Esophagus (tissue), 2 donors: ENCODE data around the gene KLF2. TPM values are rescaled to one million over a fixed set of nuclear protein-coding genes. Genes with fewer than 3 reads are reported as not detected.
"Not testable (repeated sequence)": the region's sequence is repeated elsewhere in the genome, so short reads cannot be mapped to it uniquely, and the experiment has no call there.

Source experiments
- H3K27ac ChIP-seq, 2 donors: one replicate each; pipeline ENCODE4 v1.5.1; 2013; ENCODE audit warnings: low read depth in 2 of 2, mild to moderate bottlenecking in 2 of 2, inconsistent platforms in 1 of 2, low read length in 1 of 2, moderate library complexity in 1 of 2
- H3K27me3 ChIP-seq, 2 donors: one replicate each; pipeline ENCODE4 v1.6.1; 2013; ENCODE audit warnings: low read length in 2 of 2, control low read depth in 1 of 2, mild to moderate bottlenecking in 1 of 2; ENCODE audit not compliant: insufficient read depth in 2 of 2, control insufficient read depth in 1 of 2
- H3K36me3 ChIP-seq, 2 donors: one replicate each; pipeline ENCODE4 v1.6.1; 2013; ENCODE audit warnings: low read length in 1 of 2; ENCODE audit not compliant: control insufficient read depth in 2 of 2, insufficient read depth in 2 of 2
- H3K4me1 ChIP-seq, 2 donors: one replicate each; pipeline ENCODE4 v1.6.1; 2013; ENCODE audit warnings: low read length in 1 of 2; ENCODE audit not compliant: control insufficient read depth in 2 of 2, insufficient read depth in 2 of 2
- H3K4me3 ChIP-seq, 2 donors: one replicate each; pipeline ENCODE4 v1.5.1; 2013; ENCODE audit warnings: low read length in 2 of 2, mild to moderate bottlenecking in 2 of 2, low read depth in 1 of 2, moderate library complexity in 1 of 2
- H3K9me3 ChIP-seq, 2 donors: one replicate each; pipeline ENCODE4 v1.6.1; 2013; ENCODE audit warnings: mild to moderate bottlenecking in 2 of 2, low read depth in 1 of 2, low read length in 1 of 2, moderate library complexity in 1 of 2; ENCODE audit not compliant: control insufficient read depth in 2 of 2, insufficient read depth in 1 of 2
- WGBS, 2 donors: extraction: QIAGEN DNeasy Blood & Tissue Kit; methylation state at CpG; one replicate each; pipeline ENCODE4 v1.1.7; 2013; 5-methylcytosine and 5-hydroxymethylcytosine counted together
- polyA plus RNA-seq, 2 donors: library from polyadenylated mRNA; stranded (reverse); fragments of 200-250 nt; gene quantifications; one replicate each; pipeline ENCODE4 v1.2.3, GENCODE V29; 2013
- donor health status: healthy with polysubstance abuse.
- donor health status: Bipolar disorder and iron deficiency.

The KLF2 gene
- polyA plus RNA-seq, 2 donors, result 2.4 to 12.1 TPM

DNA sequence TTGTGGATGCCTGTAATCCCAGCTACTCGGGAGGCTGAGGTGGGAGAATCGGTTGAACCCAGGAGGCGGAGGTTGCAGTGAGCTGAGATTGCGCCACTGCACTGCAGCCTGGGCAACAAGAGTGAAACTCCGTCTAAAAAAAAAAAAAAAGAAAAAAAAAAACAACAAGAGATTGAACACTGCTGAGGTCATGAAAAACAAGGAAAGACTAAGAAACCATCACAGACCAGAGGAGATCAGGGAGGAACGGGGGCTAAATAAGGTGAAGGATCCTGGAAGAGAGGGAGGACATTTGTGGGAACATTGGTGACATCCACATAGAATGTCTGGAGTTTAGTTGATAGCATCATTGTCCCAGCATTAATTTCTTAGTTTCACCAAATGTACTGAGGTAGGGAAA, 19.6 kb upstream of the KLF2 start:
- H3K27ac ChIP-seq, H3K9me3 ChIP-seq, H3K4me3 ChIP-seq, H3K27me3 ChIP-seq, H3K36me3 ChIP-seq, H3K4me1 ChIP-seq: not testable (repeated sequence)
- WGBS, 2 donors, result 87 to 90% methylated on average over 6 of the region's 6 CpGs

DNA sequence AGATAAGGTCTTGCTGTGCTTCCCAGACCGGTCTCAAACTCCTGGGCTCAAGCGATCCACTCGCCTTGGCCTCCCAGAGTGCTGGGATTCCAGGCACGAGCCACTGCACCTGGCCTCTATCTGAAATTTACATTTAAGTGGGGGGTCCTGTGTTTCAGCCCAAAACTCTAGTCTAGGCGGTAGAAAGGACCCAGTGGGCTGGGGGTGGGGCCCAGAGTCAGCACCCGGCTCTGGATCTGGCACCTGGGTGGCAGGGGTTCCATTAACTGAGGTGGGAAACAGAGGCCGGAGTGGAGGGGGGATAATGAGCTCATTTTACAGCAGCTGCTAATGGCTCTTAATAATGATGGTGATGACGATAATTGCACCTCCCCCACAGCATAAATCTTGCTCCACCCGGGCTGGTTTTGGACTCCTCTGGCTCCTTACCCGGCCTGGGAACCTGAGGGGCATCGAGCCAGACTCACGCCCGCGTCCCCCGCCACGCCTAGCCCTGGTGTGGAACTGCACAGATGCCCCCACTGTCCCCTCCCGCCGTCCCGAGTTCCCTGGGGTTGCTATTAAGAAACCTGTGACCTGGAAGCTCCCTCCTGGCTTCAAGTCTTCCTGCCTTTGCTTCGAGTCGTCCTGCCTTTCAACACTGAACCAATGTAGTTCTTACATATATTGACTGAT, 17.8 kb upstream of the KLF2 start:
- Histone ChIP-seq H3K27ac (no peak overlapping the region), H3K4me3 (no peak overlapping the region)
- WGBS, 2 donors, result 67 to 74% methylated on average over 21 of the region's 21 CpGs

DNA sequence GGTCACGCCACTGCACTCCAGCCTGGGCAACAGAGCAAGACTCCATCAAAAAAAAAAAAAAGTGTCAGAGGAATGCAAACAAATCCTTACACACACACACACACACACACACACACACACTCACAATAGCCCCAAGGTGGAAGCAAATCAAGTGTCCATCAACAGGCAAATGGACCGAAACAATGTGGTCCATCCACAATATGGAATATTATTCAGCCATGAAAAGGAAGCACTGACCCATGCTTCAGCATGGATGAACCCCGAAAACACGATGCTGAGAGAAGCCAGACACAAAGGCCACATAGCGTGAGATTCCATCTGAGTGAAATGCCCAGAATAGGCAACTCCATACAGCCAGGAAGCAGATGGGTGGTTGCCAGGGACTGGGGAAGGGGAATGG, 16.5 kb upstream of the KLF2 start:
- Histone ChIP-seq H3K9me3 (no peaks in the 10 kb centered on the region), H3K27me3 (no peaks in the 10 kb centered on the region), H3K4me3 (no peak overlapping the region), H3K4me1 (no peaks in the 10 kb centered on the region), H3K36me3 (no peaks in the 10 kb centered on the region), H3K27ac (no peak overlapping the region)
- 96 to 97% methylated on average over 5 of the region's 5 CpGs for WGBS, 2 donors

More for the DNA sequence above, 17.8 kb upstream of the KLF2 start:
- no peaks in the 10 kb centered on the region for H3K27me3 ChIP-seq
- no peaks in the 10 kb centered on the region for H3K36me3 ChIP-seq
- H3K9me3 ChIP-seq, result no peaks in the 10 kb centered on the region
- no peaks in the 10 kb centered on the region for H3K4me1 ChIP-seq

DNA sequence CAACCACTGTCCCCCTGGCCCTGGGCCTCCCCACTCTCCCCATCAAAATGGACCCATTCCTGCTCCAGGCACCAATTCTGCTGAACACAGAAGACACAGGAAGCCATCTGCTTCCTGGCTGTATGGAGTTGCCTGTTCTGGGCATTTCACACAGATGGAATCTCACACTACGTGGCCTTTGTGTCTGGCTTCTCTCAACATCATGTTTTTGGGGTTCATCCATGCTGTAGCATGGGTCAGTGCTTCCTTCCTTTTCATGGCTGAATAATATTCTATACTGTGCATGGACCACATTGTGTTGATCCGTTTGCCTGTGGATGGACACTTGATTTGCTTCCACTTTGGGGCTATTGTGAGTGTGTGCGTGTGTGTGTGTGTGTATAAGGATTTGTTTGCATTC, 15.0 kb upstream of the KLF2 start:
- H3K9me3 ChIP-seq, result no peaks in the 10 kb centered on the region
- no peaks in the 10 kb centered on the region for H3K4me1 ChIP-seq
- no peaks in the 10 kb centered on the region for H3K27me3 ChIP-seq
- 86 to 89% methylated on average over 3 of the region's 3 CpGs for WGBS, 2 donors
- no peak overlapping the region for H3K4me3 ChIP-seq
- H3K36me3 ChIP-seq, result no peaks in the 10 kb centered on the region
- H3K27ac ChIP-seq, result no peak overlapping the region

DNA sequence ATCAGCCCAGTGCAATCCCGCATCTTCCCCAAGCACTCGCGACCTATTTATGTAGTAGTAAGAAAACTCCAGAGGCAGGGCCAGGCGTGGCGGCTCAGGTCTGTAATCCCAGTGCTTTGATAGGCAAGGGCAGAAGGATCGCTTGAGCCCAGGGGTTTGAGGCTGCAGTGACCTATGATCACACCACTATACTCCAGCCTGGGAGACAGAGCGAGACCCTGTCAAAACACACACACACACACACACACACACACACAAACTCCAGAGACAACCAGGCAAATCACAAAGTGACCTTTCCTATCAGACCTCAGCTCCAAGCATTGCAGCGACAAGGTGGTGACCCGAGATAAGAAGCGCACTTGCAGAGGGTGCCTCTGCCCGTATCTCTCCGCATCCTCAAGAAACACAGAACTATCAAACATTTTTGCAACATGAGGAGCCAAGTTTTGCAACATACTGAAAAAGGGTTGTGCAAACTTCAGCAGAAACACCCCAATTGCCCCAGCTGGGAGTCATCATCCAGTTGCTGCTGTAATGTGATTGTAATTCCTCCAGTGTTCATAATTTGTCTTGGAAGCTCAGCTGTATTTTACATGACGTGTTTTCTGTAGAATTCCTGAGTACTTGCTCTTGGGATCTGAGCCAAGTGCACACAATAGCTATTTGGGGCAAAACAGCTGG, 8.7 kb upstream of the KLF2 start:
- Histone ChIP-seq H3K9me3 (no peaks in the 10 kb centered on the region), H3K27ac (peak overlapping the region; percentile 72 to 86)
- WGBS, 2 donors, result 59 to 67% methylated on average over 13 of the region's 13 CpGs

DNA sequence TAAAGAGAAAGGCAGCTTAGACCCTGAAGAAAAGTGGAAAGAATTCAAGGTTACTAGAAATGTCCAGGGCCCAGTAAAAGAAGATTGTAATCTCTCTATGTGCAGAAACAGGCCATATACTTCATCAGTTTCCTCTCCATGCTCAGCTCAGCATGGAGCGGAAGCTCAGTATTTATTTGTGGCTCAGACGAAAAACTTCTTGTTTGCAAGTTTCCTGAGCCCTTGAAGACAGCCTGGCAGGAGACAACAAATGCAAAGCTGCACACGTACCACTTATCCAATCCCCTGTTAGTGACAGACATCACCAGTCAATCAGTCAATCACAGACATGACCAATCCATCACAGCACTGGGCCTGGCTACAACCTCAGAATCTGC, 8.1 kb upstream of the KLF2 start:
- Histone ChIP-seq H3K27ac (peak overlapping the region; percentile 66 to 72), H3K36me3 (no peaks in the 10 kb centered on the region), H3K4me1 (peaks cover 0 to 4% of the 10 kb centered on the region in 2 donors), H3K4me3 (no peak overlapping the region), H3K9me3 (no peaks in the 10 kb centered on the region), H3K27me3 (no peaks in the 10 kb centered on the region)
- WGBS, 2 donors, result 55 to 59% methylated on average over 3 of the region's 3 CpGs

More for the DNA sequence above, 8.7 kb upstream of the KLF2 start:
- Histone ChIP-seq H3K27me3 (no peaks in the 10 kb centered on the region), H3K36me3 (no peaks in the 10 kb centered on the region), H3K4me3 (no peak overlapping the region), H3K4me1 (peaks cover 0 to 4% of the 10 kb centered on the region in 2 donors)

DNA sequence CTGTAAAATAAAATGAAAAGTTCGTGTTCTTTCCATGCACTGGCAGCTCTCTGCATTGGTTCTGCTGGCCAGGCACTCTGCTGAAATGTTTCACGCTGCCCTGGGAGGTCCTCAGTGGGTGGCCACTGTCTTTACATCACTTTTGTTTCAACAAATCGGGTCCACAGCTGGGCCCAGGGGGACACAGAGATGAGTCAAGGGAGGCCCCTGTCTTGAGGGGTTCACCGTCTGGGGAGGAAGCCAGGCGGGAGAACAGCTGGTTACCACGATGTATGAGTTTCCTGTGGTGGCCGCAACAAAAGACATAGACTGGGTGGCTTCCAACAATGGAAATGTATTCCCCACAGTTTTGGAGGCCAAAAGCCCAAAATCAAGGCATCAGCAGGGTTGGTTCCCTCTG, 5.1 kb upstream of the KLF2 start:
- Histone ChIP-seq H3K27ac (no peak overlapping the region), H3K4me1 (peaks cover 0 to 4% of the 10 kb centered on the region in 2 donors), H3K4me3 (no peak overlapping the region), H3K36me3 (no peaks in the 10 kb centered on the region), H3K9me3 (no peaks in the 10 kb centered on the region), H3K27me3 (no peaks in the 10 kb centered on the region)
- WGBS, 2 donors, result 67 to 68% methylated on average over 7 of the region's 7 CpGs

DNA sequence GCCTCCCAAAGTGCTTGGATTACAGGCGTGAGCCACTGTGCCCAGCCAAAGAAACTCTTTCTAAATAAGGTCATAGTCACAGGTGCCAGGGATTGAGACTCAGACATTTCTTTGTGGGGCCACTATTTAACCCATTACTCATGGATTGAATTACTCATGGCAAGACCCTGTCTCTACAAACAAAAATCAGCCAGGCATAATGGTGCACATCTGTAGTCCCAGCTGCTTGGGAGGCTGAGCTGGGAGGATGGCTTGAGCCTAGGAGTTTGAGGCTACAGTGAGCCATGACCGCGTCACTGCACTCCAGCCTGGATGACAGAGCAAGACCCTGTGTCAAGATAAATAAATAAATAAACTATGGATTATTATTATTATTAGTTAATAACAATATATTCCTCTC, 3.6 kb upstream of the KLF2 start:
- peaks cover 0 to 4% of the 10 kb centered on the region in 2 donors for H3K9me3 ChIP-seq
- H3K36me3 ChIP-seq, result peaks cover 0 to 3% of the 10 kb centered on the region in 2 donors

DNA sequence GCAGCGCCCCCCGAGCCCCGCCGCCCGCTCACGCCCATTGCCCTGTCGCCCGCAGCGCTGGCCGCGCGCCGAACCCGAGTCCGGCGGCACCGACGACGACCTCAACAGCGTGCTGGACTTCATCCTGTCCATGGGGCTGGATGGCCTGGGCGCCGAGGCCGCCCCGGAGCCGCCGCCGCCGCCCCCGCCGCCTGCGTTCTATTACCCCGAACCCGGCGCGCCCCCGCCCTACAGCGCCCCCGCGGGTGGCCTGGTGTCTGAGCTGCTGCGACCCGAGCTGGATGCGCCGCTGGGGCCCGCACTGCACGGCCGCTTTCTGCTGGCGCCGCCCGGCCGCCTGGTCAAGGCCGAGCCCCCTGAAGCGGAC, 518 bp downstream of the KLF2 start:
- peak overlapping the region; percentile 93 for H3K27ac ChIP-seq
- H3K27me3 ChIP-seq, result no peaks in the 10 kb centered on the region
- peak overlapping the region; percentile 68 to 78 for H3K4me3 ChIP-seq
- peaks cover 0 to 2% of the 10 kb centered on the region in 2 donors for H3K4me1 ChIP-seq
- WGBS, 2 donors, result 0 to 2% methylated on average over 18 to 52 of the region's 52 CpGs
- peaks cover 0 to 10% of the 10 kb centered on the region in 2 donors for H3K36me3 ChIP-seq
- H3K9me3 ChIP-seq, result peaks cover 0 to 4% of the 10 kb centered on the region in 2 donors

More for the DNA sequence above, 3.6 kb upstream of the KLF2 start:
- 90 to 98% methylated on average over 3 of the region's 3 CpGs for WGBS, 2 donors
- H3K4me3 ChIP-seq, result no peak overlapping the region
- no peak overlapping the region for H3K27ac ChIP-seq
- no peaks in the 10 kb centered on the region for H3K27me3 ChIP-seq
- H3K4me1 ChIP-seq, result peaks cover 0 to under 1% of the 10 kb centered on the region in 2 donors
